Adipocyte (in vitro differentiated cells): Measurements from ENCODE around the gene CREBZF.
"Not testable (repeated sequence)": the region's sequence is repeated elsewhere in the genome, so short reads cannot be mapped to it uniquely, and the experiment has no call there.

Experiments used
- DNase-seq: peaks from one replicate; pipeline ENCODE4 v3.0.0-alpha.2; 2015; ENCODE audit warnings: low read depth
- H3K27me3 ChIP-seq: replicated peaks from 2 replicates; pipeline ENCODE4 v1.7.0; 2013; ENCODE audit warnings: mild to moderate bottlenecking, low read length, moderate library complexity; ENCODE audit not compliant: control insufficient read depth, insufficient read depth
- H3K36me3 ChIP-seq: 2 replicates; pipeline ENCODE4 v1.7.0; 2013; ENCODE audit warnings: low read length, mild to moderate bottlenecking, moderate library complexity; ENCODE audit not compliant: control insufficient read depth, insufficient read depth, severe bottlenecking
- H3K4me1 ChIP-seq: 2 replicates; pipeline ENCODE4 v1.7.0; 2013; ENCODE audit warnings: mild to moderate bottlenecking, low read length, moderate library complexity; ENCODE audit not compliant: control insufficient read depth, insufficient read depth
- H3K4me3 ChIP-seq: 2 replicates; pipeline ENCODE4 v1.7.0; 2013; ENCODE audit warnings: mild to moderate bottlenecking, low read length, moderate library complexity
- H3K9ac ChIP-seq: 2 replicates; pipeline ENCODE4 v1.7.0; 2013; ENCODE audit warnings: mild to moderate bottlenecking, low read length, moderate library complexity
- H3K9me3 ChIP-seq: 2 replicates; pipeline ENCODE4 v1.7.0; 2013; ENCODE audit warnings: mild to moderate bottlenecking, low read length, moderate library complexity; ENCODE audit not compliant: control insufficient read depth

Gene CREBZF

GRCh38 chr11:85666687-85667086 lies 1.8 kb upstream of the CREBZF start:
- H3K36me3 ChIP-seq, result no peaks in the 10 kb centered on the region
- H3K9me3 ChIP-seq, result no peaks in the 10 kb centered on the region
- no peak for DNase-seq
- no peaks in the 10 kb centered on the region for H3K27me3 ChIP-seq
- H3K9ac ChIP-seq, result no peak overlapping the region
- H3K4me3 ChIP-seq, result no peak overlapping the region
- H3K4me1 ChIP-seq, result peaks cover 15% of the 10 kb centered on the region

DNA sequence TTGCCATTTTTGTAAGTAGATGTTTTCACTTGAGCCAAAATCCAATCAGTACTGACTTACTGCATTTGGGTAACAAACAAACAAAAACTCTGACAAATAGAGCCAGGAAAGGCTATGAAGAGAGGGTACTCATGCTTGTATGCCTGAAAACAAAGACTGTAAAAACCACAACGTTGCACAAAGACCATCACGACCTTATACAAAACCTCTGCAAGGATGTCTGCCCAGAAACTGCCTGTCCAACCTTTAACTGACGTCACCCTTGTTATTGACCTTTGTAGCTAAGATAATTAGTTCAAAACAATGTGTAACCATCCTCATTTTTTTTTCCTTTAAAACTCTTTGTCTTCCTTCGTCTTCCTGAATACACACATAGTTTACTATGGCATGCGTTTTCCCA lies 804 bp upstream of the CREBZF start:
- no peaks in the 10 kb centered on the region for H3K27me3 ChIP-seq
- H3K4me3 ChIP-seq, result no peak overlapping the region
- H3K9me3 ChIP-seq, result no peaks in the 10 kb centered on the region
- peaks cover 4% of the 10 kb centered on the region for H3K36me3 ChIP-seq
- H3K9ac ChIP-seq, result peak overlapping the region; percentile 99
- DNase-seq, result no peak
- peaks cover 25% of the 10 kb centered on the region for H3K4me1 ChIP-seq

GRCh38 chr11:85663753-85664614 lies 945 bp downstream of the CREBZF start:
- H3K4me1 ChIP-seq, result peaks cover 42% of the 10 kb centered on the region
- peak; percentile 84 for DNase-seq
- no peaks in the 10 kb centered on the region for H3K27me3 ChIP-seq
- peak overlapping the region; percentile 98 for H3K4me3 ChIP-seq
- no peaks in the 10 kb centered on the region for H3K9me3 ChIP-seq
- peaks cover 19% of the 10 kb centered on the region for H3K36me3 ChIP-seq
- peak overlapping the region; percentile 99 for H3K9ac ChIP-seq

DNA sequence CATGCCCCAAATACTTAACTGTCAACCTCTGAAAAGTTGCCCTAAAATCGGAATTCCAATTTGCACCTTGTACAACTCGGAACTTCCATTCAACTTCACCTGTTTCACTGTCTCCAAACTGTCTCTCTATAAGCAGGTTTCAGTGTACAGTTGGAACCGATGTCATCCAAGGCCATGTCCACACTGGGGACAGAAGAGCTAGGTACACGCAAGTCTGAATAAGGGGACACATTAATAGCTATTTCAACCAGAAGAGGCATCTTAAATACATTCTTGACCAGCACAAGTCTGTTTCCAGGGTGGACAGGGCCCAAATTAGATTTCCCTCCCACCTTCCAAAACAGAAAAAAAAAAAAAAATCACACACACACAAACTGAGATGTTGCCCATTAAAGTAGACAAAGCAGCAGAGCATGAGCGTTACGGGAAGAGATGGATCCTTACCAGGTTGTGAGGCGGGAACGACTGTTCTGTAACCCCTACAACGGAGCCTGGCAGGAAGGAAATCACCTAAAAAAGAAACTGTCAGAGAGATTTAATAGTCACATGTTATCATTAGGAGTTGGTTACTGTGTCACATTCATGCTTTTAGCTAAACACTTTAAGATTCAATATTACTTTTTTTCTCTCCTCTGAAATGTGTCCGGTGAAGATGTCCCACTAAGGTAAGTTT lies 1.7 kb downstream of the CREBZF start:
- Histone ChIP-seq H3K27me3 (no peaks in the 10 kb centered on the region), H3K9me3 (no peaks in the 10 kb centered on the region), H3K36me3 (peaks cover 24% of the 10 kb centered on the region), H3K9ac (peak overlapping the region; percentile 99), H3K4me1 (peaks cover 50% of the 10 kb centered on the region), H3K4me3 (peak overlapping the region; percentile 98)
- peak; percentile 35 for DNase-seq

- Histone ChIP-seq H3K9ac (peak overlapping the region; percentile 99), H3K27me3 (no peaks in the 10 kb centered on the region), H3K36me3 (peaks cover 29% of the 10 kb centered on the region), H3K4me3 (peak overlapping the region; percentile 98), H3K9me3 (no peaks in the 10 kb centered on the region), H3K4me1 (peaks cover 54% of the 10 kb centered on the region)
- peak; percentile 64 for DNase-seq
Measured at GRCh38 chr11:85661972-85662664, 2.8 kb downstream of the CREBZF start.

DNA sequence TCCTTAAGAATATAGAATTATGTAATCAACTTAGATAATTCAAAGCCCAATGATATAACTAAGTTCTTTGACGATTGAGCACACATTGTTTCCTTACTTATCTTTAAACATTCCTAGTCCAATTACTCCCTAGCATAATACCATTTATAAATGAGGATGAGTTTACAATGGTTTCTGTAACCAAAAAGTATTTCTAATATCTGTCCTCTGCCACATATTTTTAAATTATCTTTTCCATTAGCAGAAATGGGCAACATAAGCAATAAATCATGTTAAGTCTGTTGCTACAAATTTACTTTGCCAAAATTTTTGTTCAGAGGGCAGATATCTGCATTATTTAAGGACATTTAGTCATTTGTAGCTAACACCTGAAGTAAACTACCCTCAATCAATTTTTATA lies 6.7 kb downstream of the CREBZF start:
- DNase-seq, result no peak
- H3K36me3 ChIP-seq, result peaks cover 65% of the 10 kb centered on the region
- H3K9ac ChIP-seq, result no peak overlapping the region
- no peak overlapping the region for H3K4me3 ChIP-seq
- peaks cover 49% of the 10 kb centered on the region for H3K4me1 ChIP-seq
- no peaks in the 10 kb centered on the region for H3K9me3 ChIP-seq
- H3K27me3 ChIP-seq, result no peaks in the 10 kb centered on the region

GRCh38 chr11:85656777-85657176 lies 8.2 kb downstream of the CREBZF start:
- Histone ChIP-seq H3K4me3 (no peak overlapping the region), H3K9ac (no peak overlapping the region), H3K27me3 (no peaks in the 10 kb centered on the region), H3K9me3 (no peaks in the 10 kb centered on the region), H3K36me3 (peaks cover 74% of the 10 kb centered on the region), H3K4me1 (peaks cover 39% of the 10 kb centered on the region)
- DNase-seq, result no peak

DNA sequence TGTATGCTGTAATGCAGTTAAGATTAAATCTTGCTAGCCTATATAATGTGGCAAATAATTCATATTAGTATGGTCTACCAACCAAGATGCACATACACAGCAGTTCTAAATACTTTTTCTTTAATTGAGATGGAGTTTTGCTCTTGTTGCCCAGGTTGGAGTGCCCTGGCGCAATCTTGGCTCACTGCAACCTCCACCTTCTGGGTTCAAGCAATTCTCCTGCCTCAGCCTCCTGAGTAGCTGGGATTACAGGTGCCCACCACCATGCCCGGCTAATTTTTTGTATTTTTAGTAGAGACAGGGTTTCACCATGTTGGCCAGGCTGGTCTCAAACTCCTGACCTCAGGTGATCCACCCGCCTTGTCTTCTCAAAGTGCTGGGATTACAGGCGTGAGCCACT lies 10.6 kb downstream of the CREBZF start:
- not testable (repeated sequence) for H3K9me3 ChIP-seq, H3K4me3 ChIP-seq, H3K9ac ChIP-seq, DNase-seq, H3K27me3 ChIP-seq
- Histone ChIP-seq H3K36me3 (peaks cover 71% of the 10 kb centered on the region), H3K4me1 (peaks cover 15% of the 10 kb centered on the region)

DNA sequence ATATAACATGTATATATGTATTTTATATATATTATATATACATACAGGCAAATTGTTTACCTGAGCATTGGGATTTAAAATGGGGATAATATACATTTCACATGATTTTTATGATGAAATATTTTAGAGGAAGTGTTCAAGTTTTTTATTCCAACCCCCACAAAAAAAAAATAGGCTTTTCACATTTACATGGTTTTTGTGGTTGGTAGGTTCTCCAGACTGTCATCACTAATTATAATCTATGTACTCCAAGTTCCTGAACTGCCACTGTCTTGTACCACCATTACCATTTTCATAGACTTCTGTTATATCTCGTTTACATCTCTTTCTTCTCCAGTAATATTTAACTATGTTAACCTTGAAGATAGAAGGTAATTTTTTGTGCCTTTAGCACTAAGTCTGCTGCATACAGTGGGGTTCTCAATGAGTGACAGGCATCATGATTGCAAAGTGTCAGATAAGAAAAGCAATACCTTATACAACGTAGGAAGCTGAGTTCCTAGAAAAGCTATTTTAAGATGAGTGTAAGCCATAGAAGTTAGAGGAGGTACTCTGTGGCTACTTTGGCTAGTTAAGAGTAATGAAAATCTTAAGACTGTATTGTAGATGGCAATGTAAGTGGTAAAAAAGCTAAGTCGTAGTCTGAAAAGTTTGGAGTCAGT lies 12.0 kb downstream of the CREBZF start:
- Histone ChIP-seq H3K9me3 (no peaks in the 10 kb centered on the region), H3K4me1 (peaks cover 13% of the 10 kb centered on the region), H3K36me3 (peaks cover 64% of the 10 kb centered on the region), H3K4me3 (no peak overlapping the region), H3K27me3 (no peaks in the 10 kb centered on the region), H3K9ac (no peak overlapping the region)
- no peak for DNase-seq

- no peak overlapping the region for H3K4me3 ChIP-seq
- peaks cover 19% of the 10 kb centered on the region for H3K4me1 ChIP-seq
- no peak for DNase-seq
- no peaks in the 10 kb centered on the region for H3K9me3 ChIP-seq
- no peak overlapping the region for H3K9ac ChIP-seq
- peaks cover 49% of the 10 kb centered on the region for H3K36me3 ChIP-seq
- no peaks in the 10 kb centered on the region for H3K27me3 ChIP-seq
Measured at GRCh38 chr11:85651118-85651517, 13.8 kb downstream of the CREBZF start.
